Kidney (tissue), 14 donors: Measurements from ENCODE around the gene COPS9. TPM values are rescaled to one million over a fixed set of nuclear protein-coding genes. Genes with fewer than 3 reads are reported as not detected.
A peak's percentile ranks its signal among the peaks of the same experiment; 100 is the strongest.

Experiments used
- DNase-seq, 5 donors: peaks; one replicate each; pipeline ENCODE4 v3.0.0-alpha.2; 2013 to 2020
- FAIRE-seq: peaks from 2 replicates; lab custom pipeline; 2012; peaks lifted over from hg19 to GRCh38; lab: Jason Lieb, UNC
- H3K27ac ChIP-seq, 2 donors: one replicate each; pipeline ENCODE4 v1.7.0; 2013; ENCODE audit warnings: low read depth in 2 of 2, low read length in 2 of 2, inconsistent platforms in 1 of 2
- H3K27me3 ChIP-seq: one replicate; pipeline ENCODE4 v1.7.1; 2013; ENCODE audit warnings: low read length, inconsistent platforms; ENCODE audit not compliant: control insufficient read depth, insufficient read depth
- H3K36me3 ChIP-seq, 3 donors: one replicate each; pipeline versions ENCODE4 v1.7.0 to v1.7.1; 2013; ENCODE audit warnings: low read length in 3 of 3, control low read depth in 1 of 3, inconsistent platforms in 1 of 3; ENCODE audit not compliant: insufficient read depth in 3 of 3, control insufficient read depth in 2 of 3
- H3K4me1 ChIP-seq, 3 donors: one replicate each; pipeline versions ENCODE4 v1.7.0 to v1.7.1; 2013; ENCODE audit warnings: low read length in 3 of 3, inconsistent platforms in 1 of 3, low read depth in 1 of 3; ENCODE audit not compliant: control insufficient read depth in 2 of 3, insufficient read depth in 2 of 3
- H3K4me3 ChIP-seq, 3 donors: one replicate each; pipeline versions ENCODE4 v1.7.0 to v1.8.1; 2013; ENCODE audit warnings: low read length in 3 of 3, control low read depth in 1 of 3, inconsistent platforms in 1 of 3
- H3K9ac ChIP-seq, 3 donors: one replicate each; pipeline versions ENCODE4 v1.7.0 to v1.7.1; 2013; ENCODE audit warnings: low read length in 3 of 3, control low read depth in 1 of 3, inconsistent platforms in 1 of 3
- H3K9me3 ChIP-seq, 3 donors: one replicate each; pipeline versions ENCODE4 v1.7.0 to v1.7.1; 2013; ENCODE audit warnings: low read length in 3 of 3, control low read depth in 1 of 3, inconsistent platforms in 1 of 3; ENCODE audit not compliant: control insufficient read depth in 2 of 3, insufficient read depth in 1 of 3
- intact Hi-C: fragments of 100-400 bp; cut with DNase I; formaldehyde crosslinking; loops from one replicate; pipeline ENCODE4 v1.11.1; 2022
- polyA plus RNA-seq: library from polyadenylated mRNA; stranded (reverse); fragments of 350-450 nt; fragmentation: Illumina TruSeq; extraction: RNeasy Lipid Tissue Mini Kit (QIAGEN cat#74804); gene quantifications from one replicate; pipeline ENCODE4 v1.2.3, GENCODE V29; 2014; ENCODE audit warnings: low read depth, low replicate concordance; ENCODE audit not compliant: insufficient read depth
- total RNA-seq: library from RNA; stranded (reverse); fragmentation: NEBNext Ultra II Directional; extraction: Animal tissue kit (Norgen Biotek cat#: 25700); gene quantifications from one replicate; pipeline ENCODE4 v1.2.1, GENCODE V29; 2021
- TF ChIP-seq, protein P1 (sequence below): IDR thresholded peaks from 3 replicates; pipeline ENCODE4 v1.5.1; 2012; ENCODE audit warnings: mild to moderate bottlenecking, moderate library complexity, borderline replicate concordance; ENCODE audit not compliant: insufficient read depth; ENCODE audit errors: extremely low read depth
- donor health status: control.
- donor health status: control.
- donor health status: control.
- donor health status: control.
- donor health status: control.
- donor health status: DM: yes; HTN: yes; CAD: no.
- donor health status: Normal renal cell carcinoma (clear cell type).

The COPS9 gene
- total and polyA plus RNA-seq, 2 donors from 2014 or later, result 119 to 310 TPM

DNA sequence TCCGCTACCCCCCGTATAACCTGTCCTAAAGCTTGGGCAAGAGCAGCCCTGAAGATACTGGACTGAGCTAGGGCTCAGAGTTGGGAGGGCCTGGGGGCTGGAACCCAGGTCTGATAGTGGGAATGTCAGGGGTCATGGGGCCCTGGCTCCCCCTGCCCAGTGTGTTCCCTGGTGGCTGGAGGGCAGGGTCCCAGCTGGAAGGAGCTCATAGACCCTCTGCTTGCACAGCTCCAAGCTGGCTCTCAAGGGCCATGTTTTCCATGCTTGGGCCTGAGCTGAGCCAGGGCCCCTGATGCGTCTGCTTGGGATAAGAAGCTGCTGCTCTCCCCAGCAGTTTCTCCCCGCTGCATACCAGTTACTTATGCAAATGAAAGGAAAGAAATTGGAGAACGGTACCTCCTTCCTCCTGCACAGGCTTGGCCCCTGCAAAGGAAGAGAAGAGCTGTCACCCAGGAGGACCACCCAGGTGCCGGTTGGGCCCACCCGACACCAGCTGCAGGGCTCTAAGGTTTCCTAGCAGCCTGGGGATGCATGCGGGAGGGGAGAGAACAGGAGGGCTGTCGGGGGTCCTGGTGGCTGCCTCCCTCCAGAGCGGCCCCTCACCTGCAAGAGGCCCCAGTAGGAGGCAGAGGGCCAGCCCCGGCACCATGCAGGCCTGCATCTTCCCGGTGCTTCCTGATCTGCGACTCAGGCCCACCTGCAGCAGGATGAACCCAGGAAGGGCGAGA lies 3.7 kb upstream of the COPS9 start:
- DNase-seq (peak; percentile 49 to 85 (median 83)), FAIRE-seq (no peak)
- H3K4me1 ChIP-seq, result peaks cover 0 to 7% (median 6%) of the 10 kb centered on the region in 3 donors
- intact Hi-C loops, result loop anchor here (5.0 kb wide), 1 partner anchor 83 kb away; no protein-coding TSS in a partner anchor
- no peaks in the 10 kb centered on the region for H3K9me3 ChIP-seq
- H3K27me3 ChIP-seq, result no peaks in the 10 kb centered on the region
- no peak overlapping the region for H3K27ac ChIP-seq
- H3K4me3 ChIP-seq, result no peak overlapping the region
- no peak overlapping the region for H3K9ac ChIP-seq
- TF ChIP-seq, protein P1, sequence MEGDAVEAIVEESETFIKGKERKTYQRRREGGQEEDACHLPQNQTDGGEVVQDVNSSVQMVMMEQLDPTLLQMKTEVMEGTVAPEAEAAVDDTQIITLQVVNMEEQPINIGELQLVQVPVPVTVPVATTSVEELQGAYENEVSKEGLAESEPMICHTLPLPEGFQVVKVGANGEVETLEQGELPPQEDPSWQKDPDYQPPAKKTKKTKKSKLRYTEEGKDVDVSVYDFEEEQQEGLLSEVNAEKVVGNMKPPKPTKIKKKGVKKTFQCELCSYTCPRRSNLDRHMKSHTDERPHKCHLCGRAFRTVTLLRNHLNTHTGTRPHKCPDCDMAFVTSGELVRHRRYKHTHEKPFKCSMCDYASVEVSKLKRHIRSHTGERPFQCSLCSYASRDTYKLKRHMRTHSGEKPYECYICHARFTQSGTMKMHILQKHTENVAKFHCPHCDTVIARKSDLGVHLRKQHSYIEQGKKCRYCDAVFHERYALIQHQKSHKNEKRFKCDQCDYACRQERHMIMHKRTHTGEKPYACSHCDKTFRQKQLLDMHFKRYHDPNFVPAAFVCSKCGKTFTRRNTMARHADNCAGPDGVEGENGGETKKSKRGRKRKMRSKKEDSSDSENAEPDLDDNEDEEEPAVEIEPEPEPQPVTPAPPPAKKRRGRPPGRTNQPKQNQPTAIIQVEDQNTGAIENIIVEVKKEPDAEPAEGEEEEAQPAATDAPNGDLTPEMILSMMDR, result no peak
- H3K36me3 ChIP-seq, result no peaks in the 10 kb centered on the region

DNA sequence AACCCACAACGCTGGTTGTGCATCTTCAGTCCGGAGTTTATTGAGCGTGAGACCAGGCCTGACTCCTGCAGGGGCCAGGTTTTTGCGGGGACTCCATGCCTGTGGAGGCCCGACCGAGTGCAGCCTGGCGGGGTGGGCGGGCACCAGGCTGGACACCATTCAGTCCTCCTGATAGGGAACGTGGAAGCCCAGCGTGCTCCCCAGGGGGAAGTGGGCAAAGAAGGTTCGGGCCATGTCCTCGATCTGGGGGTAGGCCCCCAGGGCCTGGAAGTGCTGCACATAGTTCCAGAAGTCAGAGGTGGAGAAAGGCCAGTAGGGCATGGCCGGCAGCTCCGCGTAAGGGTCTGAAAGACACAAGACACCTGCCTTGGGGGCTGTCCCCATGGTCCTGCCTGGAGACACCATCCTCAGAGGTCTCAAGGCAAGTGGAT lies 2.9 kb upstream of the COPS9 start:
- intact Hi-C loops, result no loop called here
- no peak for FAIRE-seq
- Histone ChIP-seq H3K9me3 (no peaks in the 10 kb centered on the region), H3K36me3 (no peaks in the 10 kb centered on the region), H3K9ac (no peak overlapping the region), H3K4me3 (no peak overlapping the region), H3K27me3 (no peaks in the 10 kb centered on the region), H3K27ac (no peak overlapping the region), H3K4me1 (peaks cover 0 to 11% (median 8%) of the 10 kb centered on the region in 3 donors)
- DNase-seq, result peak in 2 of 5 donors; percentile 18 to 53
- TF ChIP-seq, protein P1, result no peak

DNA sequence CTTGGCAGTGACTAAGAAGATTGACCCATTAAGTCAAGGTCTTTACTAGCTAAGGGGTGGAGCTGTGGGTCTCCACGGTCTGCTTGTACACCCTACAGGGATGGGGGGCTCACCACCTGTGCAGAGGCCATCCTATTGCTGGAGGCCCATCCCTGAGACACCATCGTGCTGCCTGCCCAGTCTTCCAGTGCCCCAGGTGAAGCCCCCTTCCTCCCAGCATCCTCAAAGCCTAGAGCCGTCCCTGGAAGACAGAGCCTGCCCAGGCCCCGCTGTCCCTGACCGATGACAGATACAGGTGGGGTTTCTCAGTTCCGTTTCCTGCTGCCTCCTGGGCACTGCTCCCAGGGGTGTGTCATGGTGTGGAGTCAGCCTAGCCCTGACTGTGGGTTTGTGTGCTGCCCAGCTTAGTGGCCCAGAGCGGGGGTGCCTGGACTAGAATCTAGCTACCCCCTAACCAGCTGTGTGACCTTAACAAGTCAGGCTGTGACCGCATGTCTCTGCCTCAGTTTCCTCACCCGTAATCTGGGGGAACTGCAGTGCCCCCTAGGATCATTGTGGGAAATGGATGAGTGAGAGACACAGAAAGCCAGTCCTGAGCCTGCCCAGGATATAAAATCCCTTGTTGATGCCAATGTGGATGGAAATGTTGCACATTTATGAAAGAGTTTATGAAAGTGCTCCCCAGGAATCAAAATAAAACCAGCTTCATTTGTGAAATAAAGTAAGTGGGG lies 2.3 kb upstream of the COPS9 start:
- intact Hi-C loops, result no loop called here
- TF ChIP-seq, protein P1, result no peak
- FAIRE-seq (no peak), DNase-seq (peak in 1 of 5 donors; percentile 42)
- Histone ChIP-seq H3K27ac (no peak overlapping the region), H3K4me3 (no peak overlapping the region), H3K9me3 (no peaks in the 10 kb centered on the region), H3K36me3 (no peaks in the 10 kb centered on the region), H3K4me1 (peaks cover 0 to 11% (median 8%) of the 10 kb centered on the region in 3 donors), H3K27me3 (no peaks in the 10 kb centered on the region), H3K9ac (no peak overlapping the region)
